GM10847 (cell line): ENCODE measurements around the gene TMEM161A.

Source experiments
- POLR2A ChIP-seq: IDR thresholded peaks from 2 replicates; pipeline ENCODE4 v1.6.1; 2011; ENCODE audit not compliant: insufficient read length; ENCODE audit errors: extremely low read depth

Gene TMEM161A

GRCh38 chr19:19111136-19111835 lies 27.0 kb downstream of the TMEM161A start:
- no peak for TF ChIP-seq POLR2A

DNA sequence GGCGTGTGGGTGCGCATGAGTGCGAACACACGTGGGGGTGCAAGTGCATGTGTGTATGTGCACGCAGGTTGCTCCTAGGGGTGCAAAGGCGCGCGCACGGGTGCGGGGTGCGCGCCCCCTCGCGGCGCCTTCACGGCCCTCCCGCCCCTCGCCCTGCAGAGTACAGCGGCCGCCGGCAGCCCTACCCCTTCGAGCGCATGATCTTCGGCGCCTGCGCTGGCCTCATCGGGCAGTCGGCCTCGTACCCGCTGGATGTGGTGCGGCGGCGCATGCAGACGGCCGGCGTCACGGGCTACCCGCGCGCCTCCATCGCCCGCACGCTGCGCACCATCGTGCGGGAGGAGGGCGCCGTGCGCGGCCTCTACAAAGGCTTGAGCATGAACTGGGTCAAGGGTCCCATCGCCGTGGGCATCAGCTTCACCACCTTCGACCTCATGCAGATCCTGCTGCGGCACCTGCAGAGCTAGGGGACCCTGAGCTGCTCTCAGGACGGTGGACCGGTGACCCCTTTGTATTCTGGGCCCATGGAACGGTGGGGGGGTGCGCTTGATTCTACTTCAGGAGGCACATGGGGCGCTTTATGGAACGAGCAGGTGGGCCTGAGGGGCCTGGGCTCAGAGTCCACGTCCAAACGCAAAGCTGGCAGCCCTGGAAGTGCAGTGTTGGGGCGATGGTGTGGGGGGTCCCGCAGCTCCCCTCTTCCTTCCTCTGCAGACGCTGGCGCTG lies 27.7 kb downstream of the TMEM161A start:
- no peak for TF ChIP-seq POLR2A

DNA sequence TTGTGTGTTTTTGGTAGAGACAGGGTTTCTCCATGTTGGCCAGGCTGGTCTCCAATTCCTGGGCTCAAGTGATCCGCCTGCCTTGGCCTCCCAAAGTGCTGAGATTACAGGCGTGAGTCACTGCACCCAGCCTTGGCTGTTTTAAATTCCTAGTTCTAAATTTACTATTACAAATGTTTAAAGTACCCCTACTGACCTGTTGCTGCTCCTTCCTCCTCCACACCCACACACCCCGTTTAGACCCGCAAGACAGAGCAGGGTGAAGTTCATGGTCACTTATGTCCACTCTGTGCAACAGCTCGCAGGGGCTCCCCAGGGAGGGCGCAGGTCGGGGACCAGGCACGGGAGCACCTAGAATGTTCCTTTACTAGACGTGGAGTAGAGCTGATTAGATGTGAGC lies 28.7 kb downstream of the TMEM161A start:
- TF ChIP-seq POLR2A: no peak

GRCh38 chr19:19107654-19108053 lies 30.6 kb downstream of the TMEM161A start:
- no peak for TF ChIP-seq POLR2A

GRCh38 chr19:19106056-19106551 lies 32.2 kb downstream of the TMEM161A start:
- TF ChIP-seq POLR2A: no peak

GRCh38 chr19:19105365-19106055 lies 32.8 kb downstream of the TMEM161A start:
- TF ChIP-seq POLR2A: no peak

DNA sequence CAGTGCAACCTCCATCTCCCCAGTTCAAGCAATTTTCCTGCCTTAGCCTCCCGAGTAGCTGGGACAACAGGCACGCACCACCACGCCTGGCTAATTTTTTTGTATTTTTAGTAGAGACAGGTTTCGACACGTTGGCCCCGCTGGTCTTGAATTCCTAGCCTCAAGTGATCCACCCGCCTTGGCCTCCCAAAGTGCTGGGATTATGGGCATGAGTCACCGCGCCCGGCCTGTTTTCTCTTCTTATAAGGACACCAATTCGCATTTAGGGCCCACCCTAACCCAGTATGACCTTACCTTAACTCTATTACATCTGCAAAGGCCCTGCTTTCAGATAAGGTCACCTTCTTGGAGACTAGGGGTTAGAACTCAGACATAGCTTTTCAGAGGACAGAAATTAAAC lies 35.1 kb downstream of the TMEM161A start:
- TF ChIP-seq POLR2A: no peak

GRCh38 chr19:19101540-19101939 lies 36.7 kb downstream of the TMEM161A start:
- TF ChIP-seq POLR2A: no peak

DNA sequence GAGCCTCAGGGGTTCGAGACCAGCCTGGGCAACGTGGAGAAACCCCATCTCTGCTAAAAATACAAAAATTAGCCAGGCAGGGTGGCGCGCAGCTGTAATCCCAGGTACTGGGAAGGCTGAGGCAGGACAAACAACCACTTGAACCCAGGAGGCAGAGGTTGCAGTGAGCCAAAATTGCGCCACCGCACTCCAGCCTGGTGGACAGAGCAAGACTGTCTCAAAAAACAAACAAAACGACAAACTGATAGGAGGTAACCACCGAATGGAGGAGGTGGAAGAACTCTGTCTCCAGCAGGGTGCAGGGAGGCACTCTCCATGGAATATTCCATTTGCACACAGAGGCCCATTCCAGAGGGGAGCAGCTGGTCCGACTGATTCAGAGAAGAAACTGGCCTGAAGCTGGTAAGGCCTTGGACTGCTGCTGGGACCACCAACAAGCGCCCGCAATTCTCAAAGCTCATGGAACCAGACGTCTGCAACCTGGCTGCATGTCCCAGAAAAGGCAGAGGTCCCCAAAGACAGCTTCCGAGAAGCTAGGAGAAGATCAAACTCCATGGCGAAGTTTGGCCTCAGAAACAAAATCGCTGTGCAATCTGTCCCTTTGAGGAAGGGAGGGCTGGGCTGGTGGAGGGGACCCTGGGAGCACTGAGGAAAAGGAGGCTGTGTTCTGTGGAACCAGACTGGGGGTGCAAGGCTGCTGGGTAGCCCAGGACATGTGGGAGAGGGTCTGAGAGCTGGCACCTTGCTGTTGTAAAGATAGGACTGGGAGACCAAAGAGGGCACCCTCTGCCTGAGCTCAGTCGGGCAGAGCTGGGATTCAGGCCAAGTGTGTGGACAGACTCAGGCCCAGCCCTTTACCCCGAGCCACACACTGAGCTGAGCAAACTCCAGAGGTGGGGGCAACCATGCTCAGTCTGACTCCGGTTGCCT lies 39.3 kb downstream of the TMEM161A start:
- TF ChIP-seq POLR2A: no peak

DNA sequence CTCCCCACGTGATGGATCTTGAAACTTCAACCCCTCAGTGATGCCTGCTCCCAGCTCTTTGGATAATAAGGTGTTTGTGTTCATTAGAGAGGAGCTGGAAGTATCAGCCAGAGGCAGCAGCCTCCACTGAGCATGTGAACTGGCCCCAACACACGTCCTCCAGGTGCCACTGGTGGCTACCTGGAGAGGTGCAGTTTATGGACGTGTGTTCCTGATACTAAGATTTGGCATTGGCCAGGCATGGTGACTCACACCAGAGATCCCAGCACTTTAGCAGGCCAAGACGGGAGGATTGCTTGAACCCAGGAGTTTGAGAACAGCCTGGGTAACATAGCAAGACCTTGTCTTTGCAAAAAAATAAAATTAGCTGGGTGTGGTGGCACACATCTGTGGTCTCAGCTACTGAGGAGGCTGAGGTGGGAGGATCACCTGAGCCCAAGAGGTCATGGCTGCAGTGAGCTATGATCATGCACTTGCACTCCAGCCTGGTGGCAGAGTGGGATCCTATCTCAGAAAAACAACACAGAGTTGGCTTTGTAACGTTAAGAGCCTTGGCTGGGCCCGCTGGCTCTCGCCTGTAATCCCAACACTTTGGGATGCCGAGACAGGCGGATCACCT lies 40.1 kb downstream of the TMEM161A start:
- no peak for TF ChIP-seq POLR2A

DNA sequence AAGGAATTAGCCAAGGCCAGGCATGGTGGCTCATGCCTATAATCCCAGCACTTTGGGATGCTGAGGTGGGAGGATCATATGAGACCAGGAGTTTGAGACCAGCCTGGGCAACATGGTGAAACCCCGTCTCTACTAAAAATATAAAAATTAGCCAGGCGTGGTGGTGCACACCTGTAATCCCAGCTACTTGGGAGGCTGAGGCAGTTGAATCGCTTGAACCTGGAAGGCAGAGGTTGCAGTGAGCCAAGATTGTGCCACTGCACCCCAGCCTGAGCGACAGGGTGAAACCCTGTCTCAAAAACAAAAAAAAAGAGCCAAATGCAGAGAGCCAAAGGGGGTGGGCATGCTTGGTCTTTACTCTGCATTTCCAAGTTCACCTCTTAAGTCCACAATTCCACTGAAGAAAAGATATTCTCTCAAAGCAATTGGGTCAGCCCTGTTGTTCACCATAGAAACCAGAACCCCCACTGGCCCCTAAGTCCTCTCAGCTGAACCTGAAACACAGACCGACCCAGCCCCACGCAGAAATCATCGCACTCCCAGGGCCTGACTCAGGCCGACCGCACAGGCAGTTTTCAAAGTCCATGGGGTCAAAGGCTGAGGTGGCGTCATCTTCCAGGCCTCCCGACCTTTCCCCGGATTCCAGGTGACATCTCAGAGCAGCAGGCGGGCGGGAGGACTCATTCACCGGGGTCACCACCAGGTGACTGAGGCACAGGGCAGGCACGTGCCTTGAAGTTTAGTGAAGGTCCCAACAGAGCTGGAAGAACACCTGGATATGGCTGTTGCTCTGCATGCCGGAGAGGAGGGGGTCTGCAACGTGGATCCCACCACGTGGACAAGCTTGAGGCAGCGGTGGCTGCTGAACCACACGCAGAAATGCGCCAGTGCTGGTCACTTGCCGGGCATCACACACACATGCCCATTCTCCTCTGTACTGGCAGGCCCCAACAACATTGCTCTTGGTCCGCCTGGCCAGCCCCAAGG lies 41.3 kb downstream of the TMEM161A start:
- TF ChIP-seq POLR2A: no peak

DNA sequence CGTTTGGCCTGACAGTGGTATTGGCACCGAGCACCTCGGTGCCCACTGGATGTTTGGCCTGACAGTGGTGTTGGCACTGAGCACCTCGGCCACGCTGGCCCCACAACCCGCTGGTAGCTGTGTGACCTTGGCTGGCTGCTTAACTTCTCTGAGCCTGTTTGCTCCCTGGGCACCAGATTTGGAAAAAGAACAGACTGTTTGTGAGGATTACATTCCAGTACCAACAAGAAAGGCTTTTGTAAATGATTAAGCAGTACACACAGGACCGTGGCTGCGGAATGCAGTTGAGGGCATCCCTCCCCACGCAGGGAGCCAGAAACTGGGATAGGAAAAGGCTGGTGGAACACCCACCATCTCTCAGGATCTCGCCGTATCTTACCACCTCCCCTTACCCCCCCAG lies 42.6 kb downstream of the TMEM161A start:
- no peak for TF ChIP-seq POLR2A

GRCh38 chr19:19094513-19094912 lies 43.8 kb downstream of the TMEM161A start:
- no peak for TF ChIP-seq POLR2A
